GM19240 (cell line): Measurements from ENCODE around the gene CCDC188.

Experiments used
- DNase-seq: peaks from one replicate; pipeline ENCODE4 v3.0.0; 2011; ENCODE audit warnings: low spot score; ENCODE audit not compliant: insufficient read length

The CCDC188 gene

GRCh38 chr22:20185750-20186149 lies 34.9 kb upstream of the CCDC188 start:
- no peak for DNase-seq

- no peak for DNase-seq
These were observed 33.8 kb upstream of the CCDC188 start for GRCh38 chr22:20184501-20185165.

- no peak for DNase-seq
These were observed 33.0 kb upstream of the CCDC188 start for GRCh38 chr22:20183823-20184222.

GRCh38 chr22:20183101-20183500 lies 32.2 kb upstream of the CCDC188 start:
- no peak for DNase-seq

GRCh38 chr22:20182365-20182764 lies 31.5 kb upstream of the CCDC188 start:
- DNase-seq = no peak

GRCh38 chr22:20181884-20182236 lies 31.0 kb upstream of the CCDC188 start:
- no peak for DNase-seq

- DNase-seq = no peak
These were observed 30.5 kb upstream of the CCDC188 start for GRCh38 chr22:20181194-20181883.

GRCh38 chr22:20180640-20181039 lies 29.8 kb upstream of the CCDC188 start:
- DNase-seq = no peak

GRCh38 chr22:20180245-20180630 lies 29.4 kb upstream of the CCDC188 start:
- DNase-seq = no peak

GRCh38 chr22:20179455-20180244 lies 28.8 kb upstream of the CCDC188 start:
- no peak for DNase-seq

- no peak for DNase-seq
These were observed 28.0 kb upstream of the CCDC188 start for GRCh38 chr22:20178915-20179227.

- no peak for DNase-seq
These were observed 27.4 kb upstream of the CCDC188 start for GRCh38 chr22:20178075-20178914.

GRCh38 chr22:20177217-20177911 lies 26.5 kb upstream of the CCDC188 start:
- DNase-seq = no peak

- no peak for DNase-seq
These were observed 25.7 kb upstream of the CCDC188 start for GRCh38 chr22:20176421-20177085.

- no peak for DNase-seq
These were observed 24.7 kb upstream of the CCDC188 start for GRCh38 chr22:20175597-20175900.

GRCh38 chr22:20174785-20175596 lies 24.1 kb upstream of the CCDC188 start:
- DNase-seq = no peak

- DNase-seq = no peak
These were observed 22.9 kb upstream of the CCDC188 start for GRCh38 chr22:20173772-20174171.

- DNase-seq = no peak
These were observed 22.4 kb upstream of the CCDC188 start for GRCh38 chr22:20173246-20173645.

- DNase-seq = no peak
These were observed 21.3 kb upstream of the CCDC188 start for GRCh38 chr22:20172141-20172613.
